ENCODE data around the gene ZFYVE28.
A peak's percentile ranks its signal among the peaks of the same experiment; 100 is the strongest.

ZFYVE28 gene

DNA sequence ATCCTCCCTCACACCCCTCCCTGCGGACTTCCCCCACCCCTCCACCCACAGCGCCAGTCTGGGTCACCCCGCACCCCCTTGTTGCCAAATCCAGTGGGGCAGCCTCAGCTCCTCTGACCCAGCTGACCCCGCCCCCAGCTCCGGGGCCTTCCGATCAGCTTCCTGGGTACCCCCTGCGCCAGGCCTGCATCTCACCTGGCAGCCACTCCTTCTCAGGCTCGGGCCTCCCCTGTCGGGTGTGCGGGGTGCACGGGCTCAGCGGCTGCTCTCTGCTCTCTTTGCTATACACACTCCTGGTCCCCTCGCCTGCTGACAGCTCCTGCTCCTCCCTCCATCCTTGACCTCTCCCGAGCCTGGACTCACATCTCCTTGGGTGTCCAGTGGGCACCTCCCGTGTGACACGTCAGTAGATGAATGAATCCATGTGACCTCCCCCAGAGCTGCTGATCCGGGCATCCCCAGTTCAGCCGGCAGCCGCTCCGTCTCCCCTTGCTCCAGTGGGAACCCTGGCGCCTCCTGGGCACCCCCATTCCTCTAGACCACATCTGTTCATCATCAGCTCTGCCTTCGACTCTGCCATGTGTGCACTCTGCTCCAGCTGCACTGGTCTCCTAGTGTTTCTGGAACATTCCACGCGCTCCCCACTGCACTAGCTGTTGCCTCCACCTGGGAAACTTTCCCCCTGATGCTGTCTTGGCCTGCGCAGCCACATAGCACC lies 10.2 kb upstream of the ZFYVE28 start:
- DNase-seq (ENCODE audit: low spot score) = no peak

GRCh38 chr4:2427383-2428334 lies 9.2 kb upstream of the ZFYVE28 start:
- DNase-seq (ENCODE audit: low spot score) = no peak

DNA sequence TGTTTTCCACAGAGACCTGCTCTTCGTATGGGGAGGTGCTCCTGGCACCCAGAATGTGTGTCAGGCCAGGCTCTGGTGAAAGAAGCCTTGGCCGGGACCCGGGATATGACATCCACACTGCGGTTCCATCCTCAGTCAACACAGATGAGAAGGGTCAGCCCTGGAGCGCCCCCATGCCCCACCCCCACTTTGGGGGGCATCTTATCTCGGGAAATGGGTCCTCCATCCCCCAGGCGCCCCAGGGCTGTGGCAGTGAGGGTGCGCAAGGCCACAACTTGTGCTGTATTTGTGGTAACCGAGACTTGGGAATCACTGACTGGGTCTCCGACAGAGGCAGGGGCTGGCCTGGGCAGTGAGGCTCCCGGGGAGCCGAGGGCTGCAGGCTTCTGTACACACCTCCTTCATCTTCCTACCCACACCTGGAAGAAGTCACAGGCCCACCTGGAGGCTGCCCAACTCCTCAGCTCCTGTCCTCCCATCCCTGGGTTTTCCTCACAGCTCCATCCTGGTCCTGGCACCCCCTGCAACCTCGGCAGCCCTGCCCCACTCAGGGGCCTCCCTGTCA lies 8.3 kb upstream of the ZFYVE28 start:
- DNase-seq (ENCODE audit: low spot score) = no peak

GRCh38 chr4:2426069-2426397 lies 7.6 kb upstream of the ZFYVE28 start:
- DNase-seq (ENCODE audit: low spot score) = no peak

DNA sequence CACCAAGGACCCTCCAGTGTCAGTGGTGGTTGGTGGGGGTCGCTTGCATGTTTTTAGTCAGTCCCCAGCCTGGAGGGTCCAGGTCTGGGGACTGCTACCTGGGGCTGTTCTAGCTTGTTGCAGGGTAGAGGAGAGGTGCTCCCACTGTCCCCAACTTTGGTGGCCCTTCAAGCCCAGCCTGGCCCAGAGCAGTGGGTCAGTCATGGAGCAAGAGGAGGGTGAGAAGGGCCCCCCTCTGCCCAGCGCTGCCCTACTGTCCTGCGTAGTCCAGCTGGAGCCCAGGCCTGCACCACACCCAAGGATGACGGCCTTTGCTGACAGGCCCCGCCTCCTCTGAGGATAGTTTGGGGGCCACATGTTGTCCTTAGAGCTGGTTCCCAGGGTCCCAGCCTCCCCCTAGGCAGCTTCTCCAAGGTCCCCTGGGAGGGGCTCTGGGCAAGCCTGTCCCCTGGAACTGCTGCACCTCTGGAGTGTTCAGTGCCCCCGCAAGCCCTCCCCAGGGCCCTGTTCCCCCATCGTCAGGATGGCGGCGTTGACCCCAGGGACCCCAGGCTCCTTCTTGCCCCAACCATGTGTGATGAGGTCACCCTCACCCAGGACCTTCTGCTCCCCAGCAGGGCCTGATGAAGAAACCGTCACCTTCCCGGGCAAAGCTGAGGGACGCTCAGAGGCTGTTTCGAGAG lies 7.1 kb upstream of the ZFYVE28 start:
- no peak for DNase-seq (ENCODE audit: low spot score)

GRCh38 chr4:2424581-2424980 lies 6.1 kb upstream of the ZFYVE28 start:
- no peak for DNase-seq (ENCODE audit: low spot score)

- no peak for DNase-seq (ENCODE audit: low spot score)
These were observed 5.2 kb upstream of the ZFYVE28 start for GRCh38 chr4:2423695-2424094.

GRCh38 chr4:2423066-2423465 lies 4.6 kb upstream of the ZFYVE28 start:
- no peak for DNase-seq (ENCODE audit: low spot score)

DNA sequence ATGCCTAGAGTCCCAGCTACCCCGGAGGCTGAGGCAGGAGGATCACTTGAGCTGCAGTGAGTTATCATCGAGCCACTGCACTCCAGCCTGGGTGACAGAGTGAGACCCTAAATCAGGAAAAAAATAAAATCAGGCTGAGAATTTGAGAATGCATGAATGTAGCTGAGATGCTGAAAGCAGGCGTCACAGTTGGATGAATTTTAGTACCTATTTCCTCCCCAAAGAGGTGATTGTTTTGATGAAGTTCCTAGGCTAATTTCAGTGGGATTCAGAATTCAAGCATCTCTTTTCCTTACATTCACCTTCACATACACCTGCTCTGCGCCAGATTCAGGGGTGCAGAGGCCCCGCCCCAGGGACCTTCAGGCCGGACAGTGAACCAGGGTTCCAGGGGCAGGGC lies 3.5 kb upstream of the ZFYVE28 start:
- DNase-seq (ENCODE audit: low spot score) = no peak

DNA sequence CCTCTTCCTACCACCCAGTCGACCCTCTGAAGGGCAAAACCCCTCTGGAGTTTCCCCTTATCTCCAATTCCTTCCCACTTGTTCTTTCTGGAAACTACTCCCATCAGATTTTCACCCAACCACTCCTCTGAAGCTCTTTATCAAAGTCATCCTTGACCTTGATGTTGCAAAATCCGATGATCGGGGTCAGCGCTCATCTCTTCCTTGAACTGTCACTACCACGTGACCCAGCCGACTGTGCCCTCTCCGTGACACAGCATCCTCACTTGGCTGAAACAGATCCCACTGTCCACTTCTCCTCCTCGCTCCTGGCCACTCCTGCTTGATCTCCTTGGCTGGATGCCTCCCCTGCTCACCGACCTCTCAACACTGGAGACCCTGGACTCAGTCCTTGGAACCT lies 1.4 kb upstream of the ZFYVE28 start:
- no peak for DNase-seq (ENCODE audit: low spot score)

DNA sequence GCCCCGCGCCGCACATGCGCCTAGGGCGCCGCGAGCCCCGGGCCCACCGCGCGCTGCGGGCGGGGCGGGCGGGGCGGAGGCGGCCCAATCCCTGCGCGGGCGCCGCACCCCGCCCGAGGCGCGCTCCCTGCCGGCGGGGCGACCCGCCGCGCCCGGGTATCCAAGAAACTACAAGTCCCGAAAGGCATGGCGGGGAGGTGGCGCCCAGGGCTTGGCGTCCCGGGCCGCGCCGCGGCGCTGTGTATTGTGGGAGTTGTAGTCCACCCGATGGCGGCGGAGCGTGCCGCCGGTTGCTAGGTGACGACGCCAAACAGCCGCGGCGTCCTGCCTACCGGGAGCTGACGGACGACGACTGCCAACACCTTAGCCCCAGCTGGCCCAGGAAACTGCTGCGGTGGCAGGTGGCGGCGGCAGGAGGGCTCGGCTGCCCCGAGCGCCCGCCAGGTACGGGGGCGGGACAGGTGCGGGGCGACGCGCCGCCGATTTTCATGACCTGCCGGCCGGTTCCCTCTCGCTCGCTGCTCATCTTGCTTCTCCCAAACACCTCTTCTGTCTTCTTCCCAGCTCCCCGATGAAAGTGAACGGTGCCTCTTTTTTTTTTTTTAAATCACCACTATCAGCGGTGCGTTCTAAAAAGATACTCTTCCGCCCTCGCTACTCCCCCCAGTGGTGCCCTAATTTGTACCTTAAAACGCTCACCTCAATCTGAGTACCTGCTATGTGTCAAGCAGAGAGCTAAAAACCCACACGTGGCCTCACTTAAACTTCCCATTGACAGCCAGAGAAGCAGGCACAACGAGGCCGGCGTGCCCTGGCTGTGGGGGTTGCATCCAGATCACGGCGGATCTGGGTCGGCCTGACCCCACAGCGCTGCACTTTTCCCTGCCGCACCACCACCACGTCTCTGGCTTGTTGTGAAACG lies 466 bp upstream of the ZFYVE28 start, which contains the start of gene CFAP99:
TSS of gene CFAP99 (plus strand) at position 306 of the 922 bp plus-strand sequence.
- peak; percentile 97 for DNase-seq (ENCODE audit: low spot score)

GRCh38 chr4:2417226-2417764 lies 1.1 kb downstream of the ZFYVE28 start:
- DNase-seq (ENCODE audit: low spot score) = no peak

DNA sequence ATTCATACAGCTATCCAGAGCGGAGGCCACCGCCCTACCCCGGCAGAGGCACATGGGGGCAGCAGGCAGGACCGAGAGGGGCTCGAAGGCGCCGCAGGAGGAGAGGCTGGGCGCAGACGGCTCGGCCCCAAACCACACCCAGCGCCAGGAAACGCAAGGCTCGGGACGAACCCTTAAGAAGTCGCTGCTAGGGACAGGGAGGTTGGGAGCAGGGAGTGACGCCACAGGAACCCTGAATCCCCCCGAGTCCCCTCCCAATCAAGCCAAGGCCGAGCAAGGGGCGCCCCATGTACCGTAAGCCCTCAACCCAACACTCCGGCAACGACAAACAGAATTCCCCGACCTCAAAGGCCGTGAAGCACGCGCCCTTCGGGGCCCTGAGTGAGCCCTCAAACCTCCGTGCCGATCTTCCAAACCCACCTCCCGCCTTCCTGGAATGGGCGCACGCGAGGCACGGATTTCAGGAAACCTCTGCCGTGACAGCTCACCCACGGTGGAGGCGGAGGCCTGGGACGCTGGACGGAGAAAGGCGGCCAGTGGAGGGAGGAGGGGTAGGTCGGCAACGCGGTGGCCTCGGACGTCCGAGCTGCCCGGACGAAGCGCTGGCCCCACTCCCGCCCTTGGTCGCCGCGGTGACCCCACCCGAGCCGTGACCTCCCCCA lies 1.8 kb downstream of the ZFYVE28 start:
- DNase-seq (ENCODE audit: low spot score) = no peak

- DNase-seq (ENCODE audit: low spot score) = no peak
These were observed 2.4 kb downstream of the ZFYVE28 start for GRCh38 chr4:2415881-2416563.

- DNase-seq (ENCODE audit: low spot score) = no peak
These were observed 3.2 kb downstream of the ZFYVE28 start for GRCh38 chr4:2415213-2415612.

DNA sequence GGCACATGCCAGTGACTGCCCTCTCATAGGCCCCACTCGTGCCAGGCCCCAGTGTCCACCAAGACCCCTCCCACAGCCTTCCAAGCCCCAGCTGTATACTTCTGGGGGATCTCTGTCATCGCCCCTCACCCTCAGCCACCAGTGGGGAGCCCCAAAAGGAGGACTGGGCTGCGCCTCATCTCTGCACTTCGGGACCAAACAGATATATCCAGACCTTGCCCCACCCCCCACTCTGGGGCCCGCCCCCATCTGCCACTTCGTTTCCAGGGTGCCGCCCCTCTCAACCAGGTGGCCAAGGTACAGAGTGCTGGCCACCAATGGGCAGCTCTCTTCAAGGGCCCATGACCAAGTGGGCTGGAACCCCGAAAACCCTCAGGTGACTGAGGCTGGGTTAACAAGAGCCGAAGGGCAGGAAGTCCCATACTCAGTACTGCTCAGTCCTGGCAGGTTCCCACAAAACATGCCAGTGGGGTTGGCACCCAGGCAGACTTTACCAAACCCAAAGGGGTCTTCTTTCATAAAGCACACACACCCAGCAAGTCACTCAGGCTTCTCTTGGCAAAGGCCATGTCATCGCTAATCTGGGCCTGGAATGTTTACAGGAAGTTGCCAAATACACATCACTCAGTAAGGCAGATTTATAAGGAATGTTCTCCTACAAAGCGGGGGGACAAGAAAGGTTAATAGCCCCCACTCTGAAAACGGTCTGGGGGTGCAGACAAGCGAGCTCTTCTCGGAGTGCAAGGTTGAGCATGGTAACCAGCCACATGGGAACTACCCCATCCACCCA lies 4.4 kb downstream of the ZFYVE28 start:
- DNase-seq (ENCODE audit: low spot score) = no peak

- DNase-seq (ENCODE audit: low spot score) = peak; percentile 94
These were observed 5.3 kb downstream of the ZFYVE28 start for GRCh38 chr4:2412885-2413716.

DNA sequence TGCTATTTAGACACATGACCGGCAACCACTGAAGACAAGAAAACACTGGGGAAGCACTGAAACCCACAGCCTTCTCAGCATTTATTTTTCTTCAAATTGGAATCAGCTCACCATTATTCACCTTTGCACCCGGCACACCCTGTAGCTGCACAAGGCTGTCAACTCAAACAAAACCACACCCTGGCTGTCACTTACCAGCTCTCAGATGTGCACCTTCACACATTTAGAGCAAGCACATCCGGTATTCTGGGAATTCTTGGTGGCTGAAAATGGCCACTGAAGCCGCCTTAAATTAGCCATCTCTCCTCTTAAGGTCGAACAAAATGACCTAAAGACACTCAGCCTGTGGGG lies 5.9 kb downstream of the ZFYVE28 start:
- no peak for DNase-seq (ENCODE audit: low spot score)
